ENCODE data around the gene CAPN12. TPM values are rescaled to one million over a fixed set of nuclear protein-coding genes. Genes with fewer than 3 reads are reported as not detected.

Gene CAPN12
- total and polyA plus RNA-seq, 12 donors: 0.15 to 3.6 (median 0.63) TPM

DNA sequence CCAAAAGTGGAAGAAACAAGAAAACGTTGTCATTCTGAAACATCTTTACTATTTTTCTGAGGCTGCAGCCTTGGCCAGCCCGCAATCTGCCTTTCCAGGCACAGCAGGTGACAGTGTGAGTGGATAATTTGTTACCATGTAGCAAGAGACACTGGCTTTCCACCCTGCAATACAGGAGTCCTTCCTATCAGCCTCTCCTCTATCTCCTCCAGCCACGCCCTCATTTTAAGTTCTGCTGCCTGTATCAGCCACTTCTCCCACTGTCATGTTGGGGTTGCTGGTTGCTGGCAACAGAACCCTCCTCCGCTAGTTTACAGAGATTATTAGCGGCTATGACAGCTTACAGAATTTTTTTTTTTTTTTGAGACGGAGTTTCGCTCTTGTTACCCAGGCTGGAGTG, 36.8 kb upstream of the CAPN12 start:
- H3K4me1 ChIP-seq: no peaks in the 10 kb centered on the region
- DNase-seq (no peak), ATAC-seq (peak in 1 of 8 donors; percentile 29)
- no peaks in the 10 kb centered on the region for H3K9me3 ChIP-seq
- H3K27me3 ChIP-seq: peaks cover 0 to 11% (median 4%) of the 10 kb centered on the region in 7 donors
- TF ChIP-seq, protein P1, sequence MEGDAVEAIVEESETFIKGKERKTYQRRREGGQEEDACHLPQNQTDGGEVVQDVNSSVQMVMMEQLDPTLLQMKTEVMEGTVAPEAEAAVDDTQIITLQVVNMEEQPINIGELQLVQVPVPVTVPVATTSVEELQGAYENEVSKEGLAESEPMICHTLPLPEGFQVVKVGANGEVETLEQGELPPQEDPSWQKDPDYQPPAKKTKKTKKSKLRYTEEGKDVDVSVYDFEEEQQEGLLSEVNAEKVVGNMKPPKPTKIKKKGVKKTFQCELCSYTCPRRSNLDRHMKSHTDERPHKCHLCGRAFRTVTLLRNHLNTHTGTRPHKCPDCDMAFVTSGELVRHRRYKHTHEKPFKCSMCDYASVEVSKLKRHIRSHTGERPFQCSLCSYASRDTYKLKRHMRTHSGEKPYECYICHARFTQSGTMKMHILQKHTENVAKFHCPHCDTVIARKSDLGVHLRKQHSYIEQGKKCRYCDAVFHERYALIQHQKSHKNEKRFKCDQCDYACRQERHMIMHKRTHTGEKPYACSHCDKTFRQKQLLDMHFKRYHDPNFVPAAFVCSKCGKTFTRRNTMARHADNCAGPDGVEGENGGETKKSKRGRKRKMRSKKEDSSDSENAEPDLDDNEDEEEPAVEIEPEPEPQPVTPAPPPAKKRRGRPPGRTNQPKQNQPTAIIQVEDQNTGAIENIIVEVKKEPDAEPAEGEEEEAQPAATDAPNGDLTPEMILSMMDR (IDR thresholded peaks at IDR 0.05): no peak
- intact Hi-C loops (cut with DNase I): no loop called here
- no peak overlapping the region for H3K4me3 ChIP-seq
- H3K36me3 ChIP-seq: no peaks in the 10 kb centered on the region
- H3K27ac ChIP-seq: no peak overlapping the region
- WGBS, 2 donors: 47 to 56% methylated on average over 7 of the region's 7 CpGs

DNA sequence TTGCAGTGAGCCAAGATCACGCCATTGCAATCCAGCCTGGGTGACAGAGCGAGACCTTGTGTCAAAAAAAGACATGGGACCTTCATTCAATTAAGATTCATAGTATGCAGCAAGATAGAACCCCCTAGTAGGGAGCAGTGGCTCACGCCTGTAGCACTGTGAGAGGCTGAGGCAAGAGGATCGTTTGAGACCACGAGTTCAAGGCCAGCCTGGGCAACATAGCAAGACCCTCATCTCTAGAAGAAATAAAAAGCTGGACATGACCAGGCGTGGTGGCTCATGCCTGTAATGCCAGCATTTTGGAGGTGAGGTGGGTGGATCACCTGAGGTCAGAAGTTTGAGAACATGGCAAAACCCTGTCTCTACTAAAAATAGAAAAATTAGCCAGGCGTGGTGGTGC, 36.2 kb upstream of the CAPN12 start:
- intact Hi-C loops (cut with DNase I): no loop called here
- ATAC-seq: no peak
- no peak overlapping the region for H3K27ac ChIP-seq
- TF ChIP-seq, protein P1 (IDR thresholded peaks at IDR 0.05): no peak
- peaks cover 0 to 11% (median 4%) of the 10 kb centered on the region in 7 donors for H3K27me3 ChIP-seq
- no peaks in the 10 kb centered on the region for H3K9me3 ChIP-seq
- no peaks in the 10 kb centered on the region for H3K4me1 ChIP-seq
- H3K36me3 ChIP-seq: no peaks in the 10 kb centered on the region
- no peak for DNase-seq
- H3K4me3 ChIP-seq: no peak overlapping the region
- WGBS, 2 donors: 91 to 93% methylated on average over 7 of the region's 7 CpGs

DNA sequence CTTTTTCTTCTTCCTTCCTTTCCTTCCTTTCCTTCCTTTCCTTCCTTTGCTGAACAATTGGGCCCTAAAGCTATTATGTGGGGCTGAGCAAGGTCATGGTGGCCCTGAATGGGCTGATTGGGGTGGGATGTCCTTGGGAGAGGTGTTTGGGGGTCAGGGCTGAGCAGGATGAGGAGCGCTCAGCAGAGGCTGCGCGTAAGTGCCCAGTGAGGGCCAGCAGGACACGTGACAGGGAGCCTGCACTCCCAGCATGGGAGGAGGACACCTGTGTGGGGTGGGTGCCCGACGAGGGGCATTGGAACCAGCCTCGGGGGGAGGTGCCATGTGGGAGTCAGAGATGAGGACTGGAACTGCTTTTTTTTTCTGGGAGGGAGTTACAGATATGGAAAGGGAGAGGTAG, 34.5 kb upstream of the CAPN12 start:
- intact Hi-C loops (cut with DNase I): loop anchor here in 1 of 10 donors (2.0 kb wide), 1 partner anchor 22 kb away; no protein-coding TSS in a partner anchor

DNA sequence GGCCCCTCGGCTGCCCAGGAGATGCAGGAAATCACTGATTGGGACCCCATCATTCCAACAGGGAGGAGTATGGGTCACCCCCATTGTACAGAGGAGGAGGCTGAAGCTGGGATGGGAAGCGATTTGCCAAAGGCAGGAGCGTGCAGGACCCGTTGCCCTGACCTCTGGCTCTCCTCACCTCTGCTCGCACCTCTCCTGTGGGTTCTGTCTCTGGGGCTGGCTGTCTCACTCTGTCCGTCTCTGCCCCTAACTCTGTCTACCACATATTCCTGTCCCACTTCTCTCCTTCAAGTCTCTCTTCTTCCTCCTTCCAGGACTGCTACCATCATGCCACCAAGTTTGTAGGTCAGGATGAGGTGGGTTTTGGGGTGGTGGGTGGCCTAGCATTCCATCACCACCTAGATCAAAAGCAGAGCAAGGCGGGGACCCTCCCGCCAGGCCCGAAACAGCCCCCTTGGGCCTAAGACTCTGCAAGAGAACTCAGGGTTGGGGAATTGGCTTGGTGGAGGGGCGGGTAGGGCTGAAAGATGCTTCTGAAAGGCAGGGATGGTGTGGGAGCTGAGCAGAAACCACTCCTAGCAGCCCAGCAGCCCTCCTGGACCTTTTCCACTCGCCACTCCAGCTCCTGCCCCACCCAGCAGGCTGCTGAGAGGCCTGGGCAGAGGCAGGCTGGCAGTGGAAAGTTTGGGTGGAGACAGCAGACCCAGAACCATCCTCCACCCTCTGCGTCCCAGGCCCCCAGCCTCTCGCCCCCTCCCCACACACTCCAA, 30.1 kb upstream of the CAPN12 start:
- H3K4me1 ChIP-seq: peaks cover 0 to 8% (median 5%) of the 10 kb centered on the region in 9 donors
- TF ChIP-seq, protein P1 (IDR thresholded peaks at IDR 0.05): no peak
- no peak for DNase-seq
- WGBS, 2 donors: 81 to 91% methylated on average over 13 of the region's 13 CpGs
- intact Hi-C loops (cut with DNase I): no loop called here
- no peak overlapping the region for H3K4me3 ChIP-seq
- H3K9me3 ChIP-seq: no peaks in the 10 kb centered on the region
- ATAC-seq: no peak
- H3K27me3 ChIP-seq: peaks cover 0 to 4% (median 0%) of the 10 kb centered on the region in 7 donors
- H3K36me3 ChIP-seq: no peaks in the 10 kb centered on the region
- no peak overlapping the region for H3K27ac ChIP-seq

More for the DNA sequence above, 34.5 kb upstream of the CAPN12 start:
- Histone ChIP-seq H3K27me3 (peaks cover 0 to 11% (median 4%) of the 10 kb centered on the region in 7 donors), H3K4me1 (no peaks in the 10 kb centered on the region), H3K27ac (no peak overlapping the region), H3K9me3 (no peaks in the 10 kb centered on the region), H3K4me3 (no peak overlapping the region), H3K36me3 (no peaks in the 10 kb centered on the region)
- TF ChIP-seq, protein P1 (IDR thresholded peaks at IDR 0.05): no peak
- ATAC-seq: no peak
- WGBS, 2 donors: 52 to 62% methylated on average over 7 of the region's 7 CpGs
- DNase-seq: no peak

Data from heart right ventricle (tissue), 16 donors.